Fibroblast of skin of scalp (primary cell): ENCODE measurements around the gene TRIB2.

Experiments
- DNase-seq: peaks from one replicate; pipeline ENCODE4 v3.0.0-alpha.2; 2013

The TRIB2 gene

DNA sequence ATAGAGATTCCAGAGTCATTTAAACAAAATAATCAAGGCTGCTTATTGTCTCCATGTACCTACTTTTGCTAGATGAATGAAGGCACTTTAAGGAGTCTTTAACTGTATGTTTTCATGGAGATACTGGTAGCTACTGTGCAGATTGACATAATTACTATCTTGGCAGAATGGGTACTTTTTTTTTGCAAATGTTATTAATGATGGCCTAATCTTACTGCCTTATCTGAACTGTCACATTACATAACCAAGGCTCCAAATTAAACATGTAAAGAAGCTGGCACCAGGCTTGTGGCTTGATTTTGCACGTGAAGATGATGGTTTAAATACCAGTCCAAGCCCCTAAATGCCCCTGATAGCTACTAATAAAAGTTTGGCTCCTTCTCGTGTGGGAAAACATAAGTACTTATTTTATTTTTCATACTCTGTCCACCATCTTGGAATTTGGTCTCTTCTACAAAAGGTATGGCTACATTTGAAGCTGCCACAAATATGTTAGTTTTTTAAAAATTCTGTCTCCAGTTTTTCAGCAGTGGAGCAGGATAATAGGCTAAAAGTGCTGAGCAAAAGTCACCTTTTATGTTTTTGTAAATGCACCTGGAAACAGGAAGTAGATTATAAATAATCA lies 4.1 kb downstream of the TRIB2 start:
- no peak for DNase-seq

DNA sequence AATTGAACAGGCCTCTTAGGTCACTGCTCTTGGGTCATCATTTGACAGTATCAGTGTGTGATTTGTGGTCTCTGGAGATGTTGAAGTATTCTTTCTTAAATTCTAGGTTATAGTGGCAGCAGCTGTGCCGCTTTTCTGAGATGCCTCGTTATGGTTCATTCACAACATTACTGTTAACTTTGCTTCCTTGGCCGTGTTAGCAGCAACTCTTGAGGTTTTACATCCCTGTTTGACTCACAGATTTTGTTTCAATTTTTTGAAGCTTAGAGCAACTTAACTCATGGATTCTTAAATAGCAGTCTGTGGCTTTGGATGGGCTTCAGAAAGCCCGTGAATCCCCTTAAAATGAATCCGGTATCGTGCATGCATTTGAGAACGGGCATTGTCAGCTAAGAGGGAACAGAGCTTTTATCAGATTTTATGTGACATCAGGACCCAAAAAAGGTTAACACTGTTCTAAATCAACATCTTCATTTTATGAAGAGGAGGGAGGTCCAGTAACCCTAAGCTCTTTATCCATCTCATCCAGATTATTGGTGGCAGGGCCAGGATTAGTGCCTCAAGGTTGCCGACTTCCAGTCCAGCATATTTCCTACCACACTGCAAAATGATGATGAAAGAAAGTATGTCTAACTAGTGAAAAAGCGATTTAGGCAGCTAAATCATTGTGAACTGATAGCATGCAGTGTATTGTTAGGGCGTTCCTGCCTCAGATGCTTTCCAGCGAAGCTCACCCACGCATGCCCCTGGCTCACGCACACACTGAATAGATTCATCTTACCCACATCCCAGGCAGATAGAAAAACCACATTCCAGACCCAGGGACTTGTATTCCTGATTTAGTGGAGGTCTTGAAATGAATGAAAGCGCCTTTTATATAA lies 5.1 kb downstream of the TRIB2 start:
- DNase-seq: peak; percentile 61

DNA sequence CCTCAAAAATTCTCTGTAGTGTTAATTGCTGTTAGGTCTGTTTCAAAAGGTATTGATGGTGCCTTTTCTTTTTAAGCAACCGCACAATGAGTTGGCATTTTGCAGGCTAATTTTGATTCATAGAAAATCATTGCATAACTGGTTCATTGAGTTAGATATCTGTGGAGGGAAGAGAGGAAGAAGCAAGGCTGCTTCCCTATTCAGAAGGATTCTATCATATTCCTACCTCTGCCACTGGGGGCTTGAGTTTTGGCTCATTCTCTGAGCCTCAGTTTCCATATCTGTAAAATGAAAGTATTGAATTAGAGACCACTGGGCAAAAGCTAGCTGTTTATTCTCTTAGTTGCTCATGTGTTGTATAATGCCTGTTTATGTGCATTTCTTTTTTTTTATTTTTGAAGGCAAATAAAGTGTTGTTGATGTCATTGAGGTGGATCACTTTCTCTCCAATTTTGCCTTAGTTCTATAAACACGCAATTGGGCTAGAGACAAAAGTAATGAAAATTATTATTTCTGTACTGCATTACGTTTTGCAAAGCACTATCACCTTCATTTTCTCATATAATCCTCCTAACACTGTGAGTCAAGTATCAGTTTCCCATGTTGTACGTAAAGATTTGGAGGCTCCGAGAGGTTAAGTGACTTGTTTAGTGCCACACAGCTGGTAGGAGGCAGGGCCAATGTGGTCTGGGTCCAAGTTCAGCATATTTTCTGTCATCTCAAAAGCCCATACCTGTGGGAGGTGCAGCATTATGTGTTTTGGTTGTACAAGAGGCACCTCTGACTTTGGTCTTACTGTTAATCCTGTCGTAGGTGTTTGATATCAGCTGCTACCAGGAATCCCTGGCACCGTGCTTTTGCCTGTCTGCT lies 5.9 kb downstream of the TRIB2 start:
- DNase-seq: no peak

DNA sequence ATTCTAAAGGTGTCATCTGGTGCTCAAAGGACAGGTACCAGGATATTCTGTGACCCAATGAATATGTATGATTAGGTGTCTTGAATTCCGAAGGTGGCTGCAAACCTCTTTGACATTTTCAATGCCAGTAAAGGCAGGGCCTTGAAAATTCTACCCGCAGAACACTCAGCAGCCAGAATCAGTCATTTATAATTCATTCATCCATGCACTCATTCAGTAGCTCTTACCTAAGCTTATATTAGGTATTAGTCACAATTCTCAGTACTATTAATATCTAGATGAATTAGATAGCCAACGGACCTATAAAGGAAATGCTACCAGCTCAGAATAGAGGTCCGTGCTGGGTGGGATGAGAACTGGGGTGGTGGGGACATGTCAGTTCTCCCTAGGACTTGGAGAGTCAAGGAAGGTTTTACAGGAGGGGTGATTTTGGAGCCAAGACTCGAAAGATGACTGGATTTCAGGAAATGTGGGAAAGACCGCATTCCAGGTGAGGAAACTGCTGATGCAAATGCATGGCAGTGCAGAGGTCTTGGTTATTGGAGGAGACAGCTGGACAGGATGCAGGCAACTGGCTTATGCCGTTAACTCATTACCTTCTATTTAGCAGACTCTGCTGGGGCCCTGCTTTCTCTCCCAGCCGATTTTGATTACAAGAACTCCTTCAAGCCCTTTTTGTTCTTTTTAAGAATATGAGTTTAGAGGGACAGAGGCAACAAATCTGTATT lies 7.2 kb downstream of the TRIB2 start:
- no peak for DNase-seq

DNA sequence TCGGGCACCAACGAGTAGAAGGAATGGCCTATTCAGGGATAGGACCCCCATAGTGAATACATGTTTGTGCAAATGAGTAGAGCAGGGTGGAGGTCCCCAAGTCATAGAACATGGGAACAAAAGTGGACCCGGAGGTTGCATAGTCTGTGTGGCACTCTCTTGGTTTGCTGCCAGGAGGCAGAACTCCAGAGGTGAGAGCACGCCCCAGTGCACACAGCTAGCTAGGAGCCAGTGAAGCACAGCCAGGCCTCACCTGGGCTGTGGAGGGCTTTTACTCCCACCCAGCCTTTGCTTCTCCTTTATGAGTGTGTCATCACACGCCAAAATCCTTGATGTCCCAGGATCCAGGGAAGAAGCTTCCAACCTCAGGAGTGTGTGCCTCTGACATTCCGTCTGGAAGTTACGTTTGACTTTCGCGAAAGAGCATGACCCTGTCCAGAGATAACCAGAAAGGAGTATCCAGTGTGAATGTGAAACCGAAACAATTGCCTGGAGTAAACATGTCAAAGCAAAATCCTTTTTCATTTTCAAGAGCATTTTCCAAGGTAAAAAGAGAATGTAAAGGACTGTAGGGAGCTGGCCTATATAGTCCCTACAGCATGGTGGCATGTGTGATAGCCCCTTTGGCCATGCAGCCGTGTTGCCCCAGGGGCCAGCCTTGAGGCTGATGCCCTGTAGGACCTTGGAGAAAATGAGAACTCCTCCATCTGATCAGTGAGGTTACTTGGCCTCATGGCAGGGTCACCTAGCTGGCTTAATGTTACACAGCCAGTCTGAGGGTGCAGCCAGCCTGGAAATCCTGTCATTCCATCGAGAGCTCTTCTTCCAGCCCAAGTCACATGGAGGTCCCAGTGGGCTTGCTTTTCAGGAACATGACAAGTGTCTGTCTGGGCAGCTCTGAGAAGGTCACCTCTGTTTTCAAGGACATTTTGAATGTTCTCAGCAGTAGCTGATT lies 8.8 kb downstream of the TRIB2 start:
- DNase-seq: no peak

DNA sequence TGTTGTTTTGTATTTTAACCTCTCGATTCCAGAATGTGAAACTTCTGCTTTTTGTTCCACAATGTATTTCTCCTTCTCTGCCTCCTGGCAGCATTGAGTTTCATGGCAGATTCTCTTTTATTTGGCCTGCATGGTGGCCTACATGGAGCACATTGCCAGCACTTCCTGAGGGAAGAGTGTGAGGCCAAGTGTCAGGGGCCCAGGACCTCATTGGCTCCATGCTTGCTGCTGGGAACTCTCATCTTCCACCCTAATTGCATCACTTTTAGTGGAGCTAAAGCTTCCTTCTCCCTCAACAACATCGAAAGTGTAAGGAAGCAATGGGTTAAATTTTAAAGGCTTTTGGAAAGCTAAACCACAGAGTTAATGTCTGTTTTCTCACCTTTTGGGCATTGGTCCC lies 9.5 kb downstream of the TRIB2 start:
- DNase-seq: no peak

DNA sequence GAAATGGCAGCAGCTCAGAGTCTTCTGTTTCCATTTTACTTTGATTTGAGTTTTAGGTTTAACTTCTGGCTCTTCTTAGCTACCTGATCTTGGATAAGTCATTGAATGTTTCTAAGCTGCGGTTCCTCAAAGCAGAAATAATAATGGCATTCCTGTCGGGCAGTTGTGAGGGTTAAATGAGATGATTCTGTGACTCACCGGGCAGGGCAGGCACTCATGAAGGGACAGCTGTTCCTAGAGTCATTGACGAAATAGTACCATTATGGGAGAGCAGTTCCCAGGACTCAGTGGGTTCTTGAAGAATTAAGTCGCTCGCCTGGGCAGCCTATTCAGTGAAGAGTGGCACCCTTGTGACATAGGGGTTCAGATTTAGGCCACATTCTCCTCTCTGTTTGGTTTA lies 10.3 kb downstream of the TRIB2 start:
- DNase-seq: no peak

DNA sequence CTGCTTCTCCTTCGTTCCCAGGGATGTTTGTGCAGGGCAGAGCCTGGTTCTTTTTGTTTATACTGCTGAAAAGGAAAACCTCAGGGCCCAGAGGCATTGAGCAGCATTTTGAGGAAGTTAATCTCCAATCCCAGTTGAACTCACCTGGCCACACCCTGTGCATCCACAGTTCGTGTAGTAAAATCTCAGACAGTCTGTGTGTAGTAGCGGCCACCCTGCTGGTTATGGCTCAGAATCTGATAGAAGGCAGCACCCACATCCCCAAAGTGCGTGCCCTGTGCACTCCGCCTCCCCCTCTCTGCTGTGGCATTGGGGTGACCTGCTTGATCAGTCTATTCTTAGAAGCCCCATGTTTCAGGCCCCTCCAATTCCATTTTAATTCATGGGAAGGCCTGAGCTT lies 10.9 kb downstream of the TRIB2 start:
- no peak for DNase-seq

DNA sequence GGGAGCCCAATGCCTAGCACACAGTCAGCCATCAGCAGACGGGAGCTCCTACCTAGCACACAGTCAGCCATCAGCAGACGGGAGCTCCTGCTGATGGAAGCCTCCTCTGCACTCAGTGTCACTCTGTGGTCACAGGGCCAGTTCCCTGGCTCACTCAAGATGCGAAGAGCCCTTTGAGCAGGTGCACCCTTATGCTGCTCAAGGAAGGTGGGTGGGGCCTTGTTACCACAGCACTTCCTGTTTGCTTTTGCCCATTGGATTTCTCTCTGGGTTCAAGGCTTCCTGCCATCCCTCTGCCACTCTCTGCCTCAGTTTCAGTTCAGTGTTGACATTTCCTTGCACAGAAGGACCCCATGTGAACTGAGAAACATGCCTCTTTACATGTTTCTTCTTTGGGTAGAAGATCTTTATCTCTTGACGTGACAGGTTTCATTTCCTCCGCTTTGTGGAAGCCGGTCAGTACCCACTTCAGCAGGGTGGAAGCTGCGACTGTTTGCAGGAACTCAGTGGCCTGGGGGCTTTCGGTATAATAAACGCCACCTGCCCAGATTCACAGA lies 11.6 kb downstream of the TRIB2 start:
- no peak for DNase-seq

DNA sequence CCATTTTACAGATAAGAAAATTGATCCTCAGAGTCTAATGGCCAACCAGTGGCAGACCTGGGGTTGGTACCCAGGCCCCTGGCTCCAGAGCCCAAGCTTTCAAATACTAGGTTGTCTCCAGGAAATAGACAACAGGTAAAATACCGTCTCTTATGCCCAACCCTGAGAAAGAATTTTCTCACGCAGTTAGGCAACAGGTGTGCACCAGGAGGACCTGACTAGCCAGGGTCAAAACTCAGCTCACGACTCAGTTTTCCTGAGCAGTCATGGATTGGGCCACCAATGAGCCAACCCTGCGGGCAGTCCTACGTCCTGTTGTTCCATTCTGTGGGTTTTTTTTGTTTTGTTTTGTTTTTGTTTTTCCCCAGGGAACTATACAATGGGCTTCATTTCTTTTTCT lies 13.5 kb downstream of the TRIB2 start:
- DNase-seq: no peak

DNA sequence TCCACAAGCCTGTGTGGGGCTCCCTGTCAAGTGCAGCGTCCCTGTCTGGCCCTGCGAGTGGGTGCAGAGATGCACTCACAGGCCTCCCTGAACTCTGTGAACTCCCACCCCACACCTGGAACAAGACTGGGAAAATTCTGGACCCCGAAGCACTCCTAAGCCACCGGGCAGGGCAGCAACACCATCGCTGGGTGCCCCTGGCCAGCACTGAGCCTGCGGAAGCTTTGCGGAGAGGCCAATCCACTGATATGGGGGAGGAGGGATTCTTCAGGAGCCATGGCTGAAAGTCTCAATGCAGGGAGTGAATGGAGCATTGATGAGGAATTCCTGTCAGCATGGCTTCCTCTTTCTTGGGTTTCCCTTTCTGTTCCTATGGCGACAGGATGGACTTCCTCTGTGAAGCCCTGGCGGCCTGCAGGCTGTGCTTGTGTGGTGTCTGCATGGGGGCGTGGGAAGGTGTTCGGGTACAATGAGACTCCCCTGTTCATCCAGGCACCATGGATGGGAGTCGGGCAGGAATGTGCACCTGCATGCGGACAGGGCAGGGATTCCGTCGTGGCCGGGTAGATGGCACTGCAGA lies 15.1 kb downstream of the TRIB2 start:
- no peak for DNase-seq

DNA sequence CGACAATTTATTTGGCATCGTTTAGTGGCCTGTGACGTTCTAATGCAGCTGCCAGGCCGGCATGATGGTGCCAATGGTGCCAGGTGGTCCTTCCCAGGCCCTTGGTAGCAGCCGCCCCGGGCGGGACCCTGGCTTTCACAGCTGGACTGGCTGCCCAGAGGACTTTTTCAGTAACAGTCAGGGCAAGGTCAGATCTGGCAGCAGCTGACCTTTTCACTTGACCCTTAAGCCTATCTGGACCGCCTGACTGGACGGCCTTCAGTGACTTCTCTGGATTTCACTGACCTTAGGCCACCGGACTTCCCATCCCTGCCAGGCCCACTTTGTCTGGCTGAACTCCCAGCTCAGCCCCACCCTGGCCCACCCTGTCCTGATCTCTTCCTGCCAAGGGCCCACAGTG lies 15.9 kb downstream of the TRIB2 start:
- no peak for DNase-seq

DNA sequence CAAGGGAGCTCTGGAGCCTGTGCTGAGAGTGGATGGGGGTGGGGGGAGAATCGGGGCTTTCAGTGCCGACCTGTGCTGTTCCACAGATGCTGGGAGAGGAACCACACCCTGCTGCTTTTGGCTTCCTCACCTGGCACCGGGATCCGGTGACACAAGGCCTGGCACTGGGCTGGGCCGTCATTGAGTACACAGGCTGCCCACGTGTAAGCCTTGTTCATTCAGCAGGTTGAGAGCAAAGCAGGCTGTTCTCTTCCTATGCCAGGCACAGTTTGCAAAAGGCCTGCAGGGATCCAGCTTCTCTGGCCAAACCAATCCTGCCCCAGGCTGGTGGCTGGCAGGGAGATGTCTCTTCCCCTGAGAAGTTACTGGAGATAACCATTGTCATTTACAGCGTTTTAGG lies 17.1 kb downstream of the TRIB2 start:
- DNase-seq: no peak

DNA sequence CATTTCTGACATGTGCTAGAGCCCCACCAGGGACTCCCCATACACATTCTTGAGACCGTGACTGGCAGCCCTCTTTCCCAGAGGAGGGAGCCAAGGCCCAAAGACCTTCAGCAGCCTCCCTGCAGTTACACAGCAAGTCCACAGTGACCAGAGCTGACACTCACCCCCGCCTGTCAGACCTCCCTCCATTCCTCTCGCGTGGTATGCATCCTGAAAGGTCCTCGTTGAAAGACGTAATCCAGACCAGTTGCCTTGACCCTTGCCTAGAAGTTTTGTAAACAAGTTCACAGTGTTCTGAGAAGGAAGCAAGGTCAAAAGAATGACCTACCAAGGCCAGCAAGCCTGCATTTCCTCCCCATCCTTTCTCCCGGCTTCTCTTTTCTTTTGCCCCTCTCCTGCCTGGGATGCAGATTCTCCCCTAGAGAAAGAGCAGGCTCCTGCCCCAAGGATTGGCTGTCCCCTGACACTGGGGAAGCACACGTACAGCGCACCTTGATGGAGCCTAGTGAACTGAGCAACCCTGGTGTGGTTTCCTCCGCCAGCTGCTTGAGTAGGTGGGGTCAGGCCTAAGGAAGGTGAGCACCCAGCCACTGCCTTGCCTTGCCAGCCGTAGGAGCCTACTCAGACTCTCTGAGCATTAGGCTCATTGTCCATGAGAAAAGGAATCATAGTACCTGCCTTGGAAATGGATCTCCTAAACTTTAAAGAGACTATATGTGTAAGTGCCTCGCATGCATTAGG lies 18.3 kb downstream of the TRIB2 start:
- DNase-seq: no peak

DNA sequence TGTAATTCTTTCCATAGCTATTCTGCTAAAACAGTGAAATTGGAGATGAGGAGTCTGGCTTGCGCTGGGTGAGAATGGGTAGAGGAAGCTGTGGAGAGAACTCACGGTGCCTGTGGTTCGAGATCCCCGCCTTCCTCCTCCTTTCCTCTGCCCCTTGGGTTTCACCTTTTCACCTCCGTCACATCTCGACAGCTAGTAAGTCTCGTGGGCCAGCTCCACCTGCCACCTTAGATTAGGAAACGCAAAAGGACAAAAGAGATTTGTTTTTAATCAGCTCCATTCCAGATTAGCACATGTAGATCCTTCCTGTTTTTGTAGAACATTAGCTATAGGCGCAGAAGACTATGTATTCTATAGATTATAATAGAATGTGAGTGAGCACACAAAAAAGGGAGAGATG lies 20.6 kb downstream of the TRIB2 start:
- no peak for DNase-seq

DNA sequence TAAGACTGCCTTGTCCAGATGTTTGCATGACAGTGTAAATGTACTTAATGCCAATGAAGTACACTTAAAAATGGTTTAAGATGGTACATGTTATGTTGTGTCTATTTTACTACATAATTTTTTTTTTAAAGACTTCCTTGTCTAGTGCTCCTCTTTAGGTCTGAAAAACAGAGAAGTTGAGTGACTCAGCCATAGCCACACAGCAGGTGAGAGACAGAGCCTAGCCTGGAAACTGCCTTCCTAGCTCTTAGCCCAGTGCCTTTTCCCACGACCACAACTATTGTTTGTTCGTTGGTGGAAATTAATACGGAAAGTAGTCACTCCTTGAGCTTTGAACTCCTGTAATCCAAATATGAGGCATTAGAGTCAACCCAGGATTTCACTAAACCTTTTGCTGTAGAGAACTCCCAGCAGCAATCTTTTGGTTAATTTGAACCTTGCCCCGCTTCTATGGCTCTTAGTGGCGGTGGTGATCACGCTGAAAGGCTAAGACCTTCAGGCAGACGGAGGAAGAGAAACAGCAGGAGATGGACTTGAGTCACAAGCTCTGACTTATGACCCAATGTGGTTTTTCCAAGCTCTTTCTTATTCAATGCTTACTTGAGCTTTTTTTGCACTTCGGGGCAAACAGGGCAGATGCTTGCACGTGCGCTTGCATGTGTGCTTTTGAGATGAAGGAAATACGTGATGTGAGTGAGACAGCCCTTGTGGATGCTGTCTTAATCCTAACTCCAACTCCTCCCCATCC lies 21.2 kb downstream of the TRIB2 start:
- peak; percentile 59 for DNase-seq

DNA sequence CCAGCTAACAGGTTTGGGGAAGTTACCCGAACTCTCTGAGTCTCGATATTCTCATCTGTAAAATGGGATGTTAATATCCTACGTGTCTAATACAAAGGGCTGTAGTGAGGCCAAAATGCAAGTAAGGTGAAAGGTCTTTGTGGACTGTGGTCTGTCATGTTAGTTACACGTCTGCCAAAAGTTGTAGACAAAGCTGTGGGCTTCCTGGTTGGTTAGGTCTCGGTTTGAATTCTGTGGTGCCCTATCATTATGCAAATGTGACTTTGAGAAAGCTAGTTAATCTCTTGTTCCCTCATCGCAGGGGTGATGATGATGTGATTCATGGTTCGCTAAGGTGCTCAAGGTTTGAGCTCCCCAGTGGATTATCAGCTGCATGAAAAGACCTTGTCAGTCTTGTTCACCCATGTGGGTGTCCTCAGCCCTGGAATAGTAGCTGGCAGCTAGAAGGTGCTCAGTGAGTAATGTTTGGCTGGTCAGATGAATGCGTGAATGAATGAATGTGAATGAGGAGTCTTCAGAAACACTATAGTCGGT lies 23.1 kb downstream of the TRIB2 start:
- DNase-seq: no peak

DNA sequence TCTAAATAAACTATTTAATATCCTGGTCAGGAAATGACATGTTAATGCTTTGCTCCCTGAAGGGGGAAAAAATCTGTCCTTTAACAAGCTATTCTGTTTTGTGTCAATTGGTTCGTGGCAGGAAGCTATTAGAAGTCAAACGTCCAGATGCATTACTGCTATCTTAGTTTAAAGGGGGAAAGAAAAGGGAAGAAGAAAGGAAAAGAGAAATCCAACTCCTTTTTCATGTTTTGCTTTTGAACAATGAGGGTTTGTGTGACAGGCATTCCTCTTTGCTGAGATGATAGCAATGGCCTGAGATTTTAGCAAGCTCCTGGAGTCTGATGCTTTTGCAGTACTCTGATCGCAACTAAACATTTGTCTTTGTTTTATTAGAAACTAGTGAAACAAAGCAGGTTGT lies 24.6 kb downstream of the TRIB2 start:
- no peak for DNase-seq

DNA sequence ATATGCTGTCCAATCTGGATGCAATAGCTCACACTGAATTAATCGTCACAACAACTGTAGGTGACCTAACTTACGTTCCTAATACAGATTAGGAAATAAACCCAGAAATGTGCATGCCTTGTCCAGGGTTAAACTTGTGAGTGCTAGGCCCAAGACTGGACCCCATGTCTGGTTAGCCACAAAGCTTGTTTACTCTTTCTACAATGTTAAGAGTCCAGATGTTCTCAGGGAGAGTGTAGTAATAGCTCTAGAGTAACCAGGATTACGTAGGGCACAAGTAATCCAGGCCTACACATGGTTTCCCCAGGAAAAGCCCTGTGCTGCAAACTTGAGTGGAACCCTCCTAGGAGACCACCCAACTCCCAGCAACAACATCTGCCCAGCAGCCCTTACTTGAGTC lies 26.2 kb downstream of the TRIB2 start:
- DNase-seq: no peak
